Activated CD4-positive, alpha-beta T cell treated with anti-CD3 and anti-CD28 coated beads, Interleukin-10, Interleukin-2, amounts not matched to agents 100 ng/mL and 50 ng/mL, durations not matched to agents 16 hours and 8 hours (primary cell): Measurements from ENCODE around the gene USP1.
A peak's percentile ranks its signal among the peaks of the same experiment; 100 is the strongest.

Source experiments
- DNase-seq: peaks from one replicate; pipeline ENCODE4 v3.0.0-alpha.2; 2020

USP1 gene

DNA sequence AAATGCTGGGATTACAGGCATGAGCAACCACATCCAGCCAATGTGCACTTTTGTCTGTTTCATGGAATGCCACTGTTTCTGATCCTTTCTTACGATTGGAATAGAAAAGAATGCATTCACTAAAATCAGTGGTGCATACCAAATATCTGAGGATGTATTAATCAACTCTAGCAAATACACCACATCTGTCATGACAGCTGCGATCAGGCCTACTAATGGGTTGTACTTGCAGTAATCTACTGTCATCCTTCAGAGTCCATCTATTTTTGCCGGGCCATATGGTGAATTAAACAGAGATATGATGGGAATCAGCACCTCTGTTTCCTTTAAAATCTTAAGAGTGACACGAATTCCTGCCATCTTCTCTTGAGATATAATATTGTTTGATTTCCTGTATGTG lies 8.5 kb upstream of the USP1 start:
- no peak for DNase-seq

DNA sequence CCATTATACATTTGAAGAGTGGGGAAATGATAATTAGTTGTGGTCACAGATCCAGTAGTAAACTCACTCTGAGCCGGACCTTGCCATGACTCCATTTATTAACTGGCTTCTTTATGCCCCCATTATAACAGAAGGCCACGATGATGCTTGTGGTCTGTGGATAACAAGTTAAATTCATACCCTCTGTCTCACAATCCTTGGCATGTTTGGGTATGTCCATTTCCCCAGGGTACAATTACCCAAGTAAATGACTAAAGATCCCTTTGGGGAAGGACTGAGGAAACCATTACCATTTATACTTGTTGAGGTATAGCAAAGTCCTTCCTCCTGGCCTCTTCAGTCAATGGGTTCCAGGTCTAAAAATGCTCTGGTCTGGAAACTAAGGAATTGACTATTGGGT lies 7.3 kb upstream of the USP1 start:
- DNase-seq: no peak

DNA sequence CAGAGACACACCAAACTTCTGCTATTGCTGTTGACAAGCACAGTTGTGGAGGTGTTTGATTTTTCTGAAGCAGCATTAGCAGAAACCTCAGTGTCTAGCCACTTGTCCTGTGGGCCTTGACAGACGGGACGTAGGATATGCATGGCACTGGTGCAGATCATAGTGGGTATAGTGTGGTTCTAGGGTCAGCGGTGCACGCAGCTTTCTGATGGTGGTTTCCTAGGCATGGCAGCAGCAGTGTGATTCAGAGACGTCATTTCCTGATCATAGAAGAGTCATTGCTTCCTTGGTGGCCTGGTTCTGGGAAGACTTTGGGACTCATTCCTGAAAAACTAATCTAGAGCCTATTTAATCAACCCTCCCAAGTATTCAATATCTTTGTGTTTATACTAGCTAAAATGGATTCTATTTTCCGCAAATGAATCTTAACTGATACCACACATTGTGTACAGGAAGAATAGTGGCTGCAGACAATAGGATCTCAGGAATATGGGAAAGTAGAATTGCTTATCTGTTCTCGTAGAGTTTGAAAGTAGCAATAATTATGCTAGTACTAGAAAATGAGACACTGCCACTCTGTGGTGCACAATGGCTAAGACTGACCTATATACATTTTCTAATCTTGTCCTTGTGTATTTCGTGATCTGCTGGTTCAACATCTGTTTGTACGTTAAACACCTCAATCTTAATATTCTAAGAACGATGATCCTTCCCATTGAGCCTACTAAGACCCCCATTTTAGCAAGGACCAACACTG lies 2.8 kb upstream of the USP1 start:
- no peak for DNase-seq

DNA sequence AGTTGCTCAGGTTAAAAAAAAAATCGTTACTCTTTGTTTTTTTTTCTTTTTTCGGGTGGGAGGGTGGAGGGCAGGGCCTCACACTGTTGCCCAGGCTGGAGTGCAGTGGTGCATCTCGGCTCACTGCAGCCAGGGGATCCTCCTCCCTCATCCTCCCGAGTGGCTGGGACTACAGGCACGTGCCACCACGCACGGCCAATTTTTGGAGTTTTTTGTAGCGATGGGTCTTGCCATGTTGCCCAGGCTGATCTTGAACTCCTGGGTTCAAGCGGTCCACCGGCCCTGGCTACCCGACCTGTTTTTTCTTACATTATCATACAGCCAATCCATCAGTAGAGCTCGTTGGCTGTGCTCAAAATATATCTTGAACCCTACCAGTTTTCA lies 2.2 kb upstream of the USP1 start:
- DNase-seq: no peak

DNA sequence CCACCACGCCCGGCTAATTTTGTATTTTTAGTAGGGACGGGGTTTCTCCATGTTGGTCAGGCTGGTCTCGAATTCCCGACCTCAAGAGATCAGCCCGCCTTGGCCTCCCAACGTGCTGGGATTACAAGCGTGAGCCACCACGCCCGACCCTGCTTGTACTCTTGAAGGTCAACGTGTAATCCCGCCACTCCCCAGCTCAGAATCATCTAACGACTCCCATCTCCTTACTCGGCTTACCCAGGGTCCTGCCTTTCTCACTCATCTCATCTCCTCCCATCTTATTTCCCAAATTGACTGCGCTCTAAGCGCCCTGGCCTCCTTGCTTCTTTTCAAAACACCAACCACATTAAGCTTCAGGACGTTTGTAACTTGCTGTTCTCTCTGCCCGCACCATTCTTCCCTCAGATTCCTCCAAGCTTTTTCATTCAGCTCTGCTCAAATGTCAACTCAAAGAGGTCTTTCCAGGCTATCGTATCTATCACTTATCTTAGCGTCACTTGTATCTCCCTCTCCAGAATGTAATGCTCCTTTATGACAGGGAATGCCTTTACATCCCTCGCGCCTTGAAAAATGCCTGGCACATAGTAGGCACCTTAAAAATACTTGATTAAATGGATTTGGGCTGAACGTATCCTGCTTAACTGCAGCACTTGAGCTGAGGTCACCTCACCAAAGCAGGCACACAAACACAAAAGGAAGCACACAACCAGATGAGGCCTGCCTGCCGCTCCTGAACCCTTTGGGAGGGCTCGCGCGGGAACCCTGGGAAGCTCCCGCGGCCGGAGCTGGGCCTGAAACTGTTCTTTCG lies 1.4 kb upstream of the USP1 start:
- no peak for DNase-seq

DNA sequence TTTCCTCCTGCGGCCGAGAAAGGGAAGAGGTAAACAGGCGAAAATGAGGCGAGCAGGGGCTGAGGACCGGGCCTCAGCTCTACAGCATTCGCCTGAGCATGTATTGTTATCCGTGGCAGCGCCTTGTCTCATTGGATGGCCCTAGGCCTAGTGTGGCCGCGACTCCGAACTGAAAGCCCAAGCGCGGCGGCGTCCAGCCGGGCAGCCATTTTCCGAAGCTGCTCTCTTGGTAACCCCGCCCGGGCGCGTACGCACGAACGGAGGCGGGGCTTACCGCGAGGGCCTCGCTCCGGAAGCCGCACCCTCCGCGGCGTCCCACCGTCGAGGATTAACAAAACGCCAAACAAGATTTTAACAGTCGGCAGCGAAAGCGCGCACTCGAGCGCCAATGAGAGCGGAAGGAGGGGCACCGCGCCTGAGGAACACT lies 797 bp upstream of the USP1 start:
- peak; percentile 99 for DNase-seq

DNA sequence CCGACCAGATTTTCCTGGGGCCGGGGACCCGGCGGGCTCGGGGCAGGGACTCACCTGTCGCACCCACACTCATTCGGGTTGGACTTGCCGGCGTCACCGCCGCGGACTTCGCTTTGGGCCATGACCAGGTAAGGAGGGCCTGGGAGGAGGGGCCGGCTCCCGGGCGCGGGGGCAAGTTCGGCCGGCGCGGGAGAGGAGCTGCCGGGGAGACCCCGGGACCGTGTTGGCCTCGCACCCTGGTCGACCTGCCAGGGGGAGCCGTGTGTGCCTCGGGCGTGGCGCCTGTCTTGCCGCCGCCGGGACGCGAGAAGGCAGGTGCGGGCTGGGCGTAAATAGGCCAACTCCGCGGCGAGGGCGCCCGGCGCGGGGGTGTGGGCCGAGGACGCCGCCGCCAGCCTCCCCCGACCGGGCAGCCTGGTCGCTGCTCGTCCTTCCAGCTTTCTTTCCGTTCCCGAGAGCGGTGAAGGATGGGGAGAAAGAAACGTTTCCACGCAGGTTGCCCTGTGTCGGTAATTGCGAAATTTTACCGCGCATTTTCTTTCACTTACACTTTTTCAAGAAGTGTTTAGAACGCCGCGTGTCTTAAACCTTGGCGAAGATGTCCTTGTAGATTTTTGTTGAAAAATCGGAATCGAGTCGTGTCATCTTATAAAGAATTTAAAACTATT lies 558 bp downstream of the USP1 start:
- peak; percentile 19 for DNase-seq

DNA sequence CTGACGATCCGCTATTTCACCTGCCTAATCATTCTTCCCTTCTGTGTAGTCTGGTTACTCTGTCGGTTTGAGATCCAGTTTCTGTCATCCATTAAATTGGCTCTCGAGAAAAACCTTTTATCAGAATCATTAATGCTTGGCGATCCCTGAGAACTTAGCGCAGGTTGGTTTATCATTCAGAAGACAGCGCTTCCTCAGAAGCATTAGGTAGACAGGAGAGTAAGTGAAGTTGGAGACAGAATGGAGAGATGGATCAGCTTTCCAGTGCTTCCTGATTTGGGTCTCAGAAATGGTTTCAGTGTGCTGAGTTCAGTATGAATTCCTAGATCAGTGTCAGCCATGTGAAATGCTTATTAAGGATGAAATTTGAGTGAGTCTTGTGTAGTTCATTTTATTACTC lies 1.3 kb downstream of the USP1 start:
- DNase-seq: peak; percentile 7

DNA sequence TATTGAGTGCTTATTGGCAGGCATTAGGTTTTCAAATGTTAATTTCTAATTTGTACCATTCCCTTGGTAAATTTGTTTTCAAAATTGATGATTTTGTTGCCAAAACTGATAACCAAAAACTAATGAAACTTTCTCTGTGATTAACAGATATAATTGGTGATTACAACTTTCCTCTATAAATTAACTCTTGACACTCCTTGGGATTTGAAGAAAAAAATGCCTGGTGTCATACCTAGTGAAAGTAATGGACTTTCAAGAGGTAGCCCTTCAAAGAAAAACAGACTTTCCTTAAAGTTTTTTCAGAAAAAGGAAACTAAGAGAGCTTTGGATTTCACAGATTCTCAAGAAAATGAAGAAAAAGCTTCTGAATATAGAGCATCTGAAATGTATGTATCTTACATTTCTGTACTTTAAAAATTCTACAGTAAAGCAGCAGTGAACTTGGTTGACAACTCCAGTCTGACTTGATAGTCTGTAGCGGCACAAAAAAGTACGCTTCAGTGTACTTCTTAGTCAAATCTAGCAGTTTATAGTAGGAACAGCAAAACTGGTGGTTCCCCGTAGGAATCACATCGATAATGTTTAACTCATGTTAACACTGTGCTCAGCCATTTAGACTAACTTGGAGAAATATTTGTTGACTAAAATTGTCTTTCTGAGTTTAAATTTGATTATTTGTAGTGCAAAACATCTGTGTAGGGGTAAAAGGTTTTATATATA lies 3.0 kb downstream of the USP1 start:
- DNase-seq: peak; percentile 65

DNA sequence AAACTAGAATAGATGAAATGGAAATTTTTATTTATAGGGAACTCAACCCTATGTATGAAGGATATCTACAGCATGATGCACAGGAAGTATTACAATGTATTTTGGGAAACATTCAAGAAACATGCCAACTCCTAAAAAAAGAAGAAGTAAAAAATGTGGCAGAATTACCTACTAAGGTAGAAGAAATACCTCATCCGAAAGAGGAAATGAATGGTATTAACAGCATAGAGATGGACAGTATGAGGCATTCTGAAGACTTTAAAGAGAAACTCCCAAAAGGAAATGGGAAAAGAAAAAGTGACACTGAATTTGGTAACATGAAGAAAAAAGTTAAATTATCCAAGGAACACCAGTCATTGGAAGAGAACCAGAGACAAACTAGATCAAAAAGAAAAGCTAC lies 7.9 kb downstream of the USP1 start:
- DNase-seq: no peak

DNA sequence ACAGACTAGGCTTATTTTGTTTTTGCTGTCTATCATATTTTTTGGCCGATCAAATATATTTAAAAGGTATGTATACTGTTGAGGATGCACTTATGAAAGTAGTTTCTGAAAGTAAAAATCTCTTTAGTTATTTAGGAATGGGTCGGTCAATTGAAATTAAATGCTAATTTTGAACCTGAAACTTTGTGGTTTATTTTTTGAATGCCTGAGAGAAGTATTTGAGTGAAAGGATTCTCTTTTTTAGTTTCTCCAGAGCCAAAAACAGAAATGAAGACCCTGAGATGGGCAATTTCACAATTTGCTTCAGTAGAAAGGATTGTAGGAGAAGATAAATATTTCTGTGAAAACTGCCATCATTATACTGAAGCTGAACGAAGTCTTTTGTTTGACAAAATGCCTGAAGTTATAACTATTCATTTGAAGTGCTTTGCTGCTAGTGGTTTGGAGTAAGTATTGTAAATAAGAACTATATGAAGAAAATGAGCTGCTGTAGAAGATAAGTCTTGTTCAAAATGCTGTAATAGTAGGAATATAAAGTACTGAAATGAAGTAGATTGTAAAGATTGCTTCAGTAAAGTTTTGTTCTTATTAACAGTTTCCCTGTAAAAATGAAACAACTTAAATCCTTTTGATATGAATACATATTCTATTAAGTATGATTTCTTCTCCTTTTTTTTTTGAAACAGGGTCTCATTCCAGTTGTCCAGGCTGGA lies 11.5 kb downstream of the USP1 start:
- DNase-seq: peak; percentile 45

DNA sequence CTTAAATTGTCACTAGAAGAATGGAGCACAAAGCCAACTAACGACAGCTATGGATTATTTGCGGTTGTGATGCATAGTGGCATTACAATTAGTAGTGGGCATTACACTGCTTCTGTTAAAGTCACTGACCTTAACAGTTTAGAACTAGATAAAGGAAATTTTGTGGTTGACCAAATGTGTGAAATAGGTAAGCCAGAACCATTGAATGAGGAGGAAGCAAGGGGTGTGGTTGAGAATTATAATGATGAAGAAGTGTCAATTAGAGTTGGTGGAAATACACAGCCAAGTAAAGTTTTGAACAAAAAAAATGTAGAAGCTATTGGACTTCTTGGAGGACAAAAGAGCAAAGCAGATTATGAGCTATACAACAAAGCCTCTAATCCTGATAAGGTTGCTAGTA lies 13.5 kb downstream of the USP1 start:
- DNase-seq: peak; percentile 33

DNA sequence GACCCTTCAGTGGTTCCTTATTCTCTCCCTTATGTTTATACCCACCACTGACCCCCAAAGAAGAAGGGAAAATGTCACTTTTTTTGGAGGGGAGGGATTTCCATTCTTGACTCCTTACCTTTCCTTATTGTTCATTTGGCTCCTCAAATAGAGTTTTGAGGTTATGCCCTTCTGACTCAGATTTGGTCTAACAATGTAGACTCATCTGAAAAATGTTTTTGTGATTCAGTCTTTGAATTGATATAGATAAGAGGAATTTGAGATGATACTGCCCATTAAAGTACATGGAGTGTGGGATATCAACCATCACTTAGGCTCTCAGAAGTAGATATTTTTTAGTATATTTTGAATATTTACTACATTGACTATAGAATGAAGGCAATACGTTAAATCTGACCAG lies 16.1 kb downstream of the USP1 start:
- peak; percentile 5 for DNase-seq

DNA sequence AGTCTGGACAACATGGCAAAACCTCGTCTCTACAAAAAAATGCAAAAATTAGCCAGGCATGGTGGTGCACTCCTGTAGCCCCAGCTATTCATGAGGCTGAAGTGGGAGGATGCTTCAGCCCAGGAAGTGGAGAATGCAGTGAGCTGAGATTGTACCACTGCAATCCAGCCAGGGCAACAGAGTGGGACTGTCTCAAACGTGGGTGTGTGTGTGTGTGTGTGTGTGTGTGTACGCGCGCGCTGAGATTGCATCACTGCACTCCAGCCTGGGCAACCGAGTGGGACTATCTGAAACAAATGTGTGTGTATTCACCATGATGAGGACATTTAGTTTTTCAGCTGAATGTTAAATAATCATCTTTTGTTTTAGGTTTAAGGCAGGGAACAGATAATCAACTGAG lies 21.1 kb downstream of the USP1 start:
- DNase-seq: no peak

DNA sequence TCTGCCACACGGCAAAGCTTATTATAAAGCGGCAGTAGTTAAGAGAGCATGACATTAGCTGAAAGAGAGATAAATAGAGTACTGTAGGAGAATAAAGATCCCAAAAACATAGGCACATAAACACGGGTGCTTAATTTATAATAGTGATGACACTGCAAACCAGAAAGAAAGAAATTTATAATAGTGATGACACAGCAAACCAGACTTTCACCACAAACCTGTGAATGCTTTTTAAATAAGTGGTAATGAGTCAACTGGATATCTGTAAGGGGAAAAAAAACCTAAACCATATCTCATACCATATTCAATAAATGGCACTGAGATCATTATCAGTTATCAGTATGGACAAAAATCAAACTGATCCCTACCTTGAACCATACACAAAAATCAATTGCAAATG lies 25.5 kb downstream of the USP1 start:
- DNase-seq: peak; percentile 28

DNA sequence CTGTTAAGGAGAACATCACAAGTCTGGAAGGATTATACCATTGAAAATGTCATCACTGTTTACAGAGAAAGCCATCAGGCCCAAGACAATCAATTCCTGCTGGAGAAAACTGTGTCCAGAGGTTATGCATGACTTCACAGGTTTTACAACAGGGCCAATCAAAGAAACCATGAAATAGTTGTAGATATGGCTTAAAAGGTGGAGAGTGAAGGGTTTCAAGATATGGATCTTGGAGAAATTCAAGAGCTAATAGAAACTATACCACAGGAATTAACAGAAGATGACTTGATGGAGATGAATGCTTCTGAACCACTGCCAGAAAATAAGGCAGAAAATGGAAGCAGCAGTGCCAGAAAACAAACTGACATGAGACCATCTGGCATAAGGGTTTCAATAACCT lies 30.2 kb downstream of the USP1 start:
- DNase-seq: no peak

DNA sequence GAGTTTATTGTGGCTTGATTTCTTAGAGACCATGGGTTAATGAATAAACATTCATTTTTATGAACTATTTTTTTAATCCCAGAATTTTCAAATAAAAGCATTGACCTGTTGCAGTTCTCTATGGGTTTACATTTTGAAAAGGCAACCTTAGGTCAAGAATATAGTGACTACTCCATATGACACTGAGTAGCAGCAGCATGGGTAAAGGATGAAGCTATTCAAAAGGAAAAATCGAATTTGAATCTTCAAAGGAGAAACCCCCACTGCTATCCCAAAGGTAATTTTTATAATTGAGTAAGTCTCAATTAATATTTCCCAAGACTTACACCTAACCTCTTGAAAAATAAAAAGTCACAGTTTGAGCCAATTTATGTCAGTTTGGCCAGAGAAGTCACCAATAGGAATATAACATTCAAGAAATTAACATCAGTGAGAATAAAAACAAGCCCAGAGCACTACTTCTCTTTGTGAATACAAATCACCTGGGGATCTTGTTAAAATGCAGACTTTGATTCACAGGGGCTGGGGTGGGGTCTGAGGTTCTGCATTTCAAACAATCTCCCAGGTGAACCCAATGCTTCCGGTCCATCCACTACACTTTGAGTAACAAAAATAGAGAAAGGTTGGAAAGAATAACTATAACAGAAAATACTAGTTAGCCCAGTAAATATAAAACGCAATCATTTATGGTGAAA lies 39.8 kb downstream of the USP1 start:
- no peak for DNase-seq

DNA sequence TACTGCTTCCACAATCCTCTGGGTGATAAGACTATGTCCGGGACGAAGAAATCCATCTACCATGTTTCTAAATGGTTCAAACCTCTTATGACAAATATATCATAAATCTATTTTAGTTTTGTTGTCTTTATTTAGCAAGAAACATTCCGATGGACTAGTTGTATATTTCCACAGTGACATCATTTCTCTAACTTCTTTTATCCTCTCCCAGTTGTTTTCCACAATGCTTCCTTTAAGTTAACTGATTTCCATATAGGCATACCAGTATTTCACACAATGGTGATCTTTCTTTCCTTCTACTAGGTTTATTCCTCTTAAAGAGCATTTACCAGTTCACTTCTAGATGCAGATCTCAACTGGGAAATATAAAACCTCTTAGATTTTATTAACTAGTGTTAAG lies 44.8 kb downstream of the USP1 start:
- DNase-seq: no peak

DNA sequence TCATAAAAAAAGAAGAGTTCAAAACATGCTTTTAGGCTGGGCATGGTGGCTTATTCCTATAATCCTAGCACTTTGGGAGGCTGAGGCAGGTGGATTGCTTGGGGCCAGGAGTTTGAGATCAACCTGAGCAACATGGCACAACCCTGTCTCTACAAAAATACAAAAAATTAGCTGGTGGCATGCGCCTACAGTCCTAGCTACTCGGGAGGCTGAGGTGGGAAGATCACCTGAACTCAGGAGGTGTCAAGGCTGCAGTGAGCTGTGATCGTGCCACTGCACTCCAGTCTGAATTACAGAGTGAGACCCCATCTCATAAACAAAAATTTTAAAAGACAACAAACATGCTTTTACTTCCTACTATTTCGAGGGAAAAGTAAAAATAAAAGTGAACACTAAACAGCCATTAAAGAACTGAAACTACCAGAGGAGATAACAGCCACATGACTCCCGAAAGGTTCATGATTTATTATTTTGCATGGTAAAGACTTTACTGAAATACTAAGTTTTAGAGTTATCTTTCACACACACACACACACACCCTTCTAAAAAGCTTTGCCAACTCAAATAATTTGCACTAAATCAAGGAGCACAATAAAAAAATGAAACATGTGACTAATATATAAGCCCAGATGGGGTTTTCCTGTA lies 48.1 kb downstream of the USP1 start:
- DNase-seq: no peak

DNA sequence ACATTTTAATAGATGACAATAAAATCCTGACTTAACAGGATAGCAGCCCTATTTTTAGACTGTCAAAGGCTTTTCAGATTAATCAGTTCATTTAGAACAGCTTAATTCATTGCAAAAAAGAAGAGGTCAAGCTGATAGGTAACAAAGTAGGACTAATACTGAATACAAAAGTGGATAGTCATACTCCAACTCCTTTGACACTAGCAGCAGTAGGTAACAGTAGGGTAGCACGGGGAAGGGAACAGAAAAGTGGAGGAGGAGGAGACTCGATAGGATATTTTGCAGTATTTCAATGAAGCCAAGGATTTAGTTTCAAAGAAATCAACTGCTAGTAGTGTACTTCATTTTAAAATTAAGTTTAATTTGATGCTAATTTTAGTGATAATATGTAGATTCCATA lies 51.1 kb downstream of the USP1 start:
- DNase-seq: no peak

DNA sequence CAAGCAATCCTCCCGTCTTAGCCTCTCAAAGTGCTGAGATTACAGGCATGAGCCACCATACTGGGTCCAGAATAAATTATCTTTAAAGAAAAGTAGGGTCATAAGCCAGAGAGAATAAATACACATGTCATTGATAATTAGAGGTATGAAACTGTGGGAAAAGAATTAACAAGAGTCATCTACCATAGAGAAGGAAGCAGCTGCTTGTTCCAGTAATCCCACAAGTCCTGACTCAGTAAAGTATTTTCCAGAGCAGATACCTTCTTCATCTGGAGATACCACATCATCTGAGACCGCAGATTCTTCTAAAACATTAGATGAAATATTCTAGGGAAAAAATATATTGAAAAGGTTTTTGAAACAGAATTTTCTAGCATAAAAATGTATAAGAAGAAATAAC lies 55.7 kb downstream of the USP1 start:
- no peak for DNase-seq

DNA sequence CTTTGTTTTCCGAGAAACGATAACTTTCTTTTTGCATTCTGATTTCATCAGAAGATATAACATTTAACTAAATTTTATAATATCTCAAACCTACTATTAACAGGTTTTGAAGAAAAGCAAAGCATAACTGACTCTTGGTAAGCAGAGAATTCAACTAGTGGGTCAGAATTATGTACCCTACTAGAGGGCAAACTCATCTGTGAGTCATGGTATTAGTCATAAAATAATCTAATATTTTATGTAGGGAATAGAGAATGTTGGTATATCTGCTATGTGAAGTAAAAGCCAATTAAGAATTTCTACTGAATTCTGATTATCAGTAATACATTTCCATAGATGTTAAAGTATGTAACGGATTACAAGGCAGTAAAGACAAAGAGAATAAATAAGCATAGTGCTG lies 56.8 kb downstream of the USP1 start:
- no peak for DNase-seq
